Neural cell (in vitro differentiated cells): ENCODE measurements around the gene FAM111B.

Source experiments
- CTCF ChIP-seq: fragments of 450-650 bp; IDR thresholded peaks from 2 replicates; pipeline ENCODE4 v1.5.1; 2014; ENCODE audit warnings: antibody characterized with exemption, mild to moderate bottlenecking, moderate library complexity; ENCODE audit not compliant: poor library complexity, severe bottlenecking
- EP300 ChIP-seq: fragments of 450-650 bp; conservative IDR thresholded peaks from 2 replicates; pipeline ENCODE4 v1.6.1; 2014; ENCODE audit warnings: antibody characterized with exemption, mild to moderate bottlenecking, moderate library complexity; ENCODE audit not compliant: poor library complexity, severe bottlenecking
- EZH2 ChIP-seq: fragments of 200-600, 300-800 bp; shearing (Covaris generic), sonication (generic); IDR thresholded peaks from 2 replicates; pipeline ENCODE4 v1.6.1; 2014; ENCODE audit warnings: antibody characterized with exemption, low read length, borderline replicate concordance, mild to moderate bottlenecking; ENCODE audit not compliant: insufficient read depth, poor library complexity, severe bottlenecking
- POLR2AphosphoS5 ChIP-seq: IDR thresholded peaks from 2 replicates; pipeline ENCODE4 v1.6.1; 2012
- RAD21 ChIP-seq: fragments of 450-650 bp; conservative IDR thresholded peaks from 2 replicates; pipeline ENCODE4 v1.6.1; 2014; ENCODE audit warnings: antibody characterized with exemption, mild to moderate bottlenecking, moderate library complexity
- SMC3 ChIP-seq: fragments of 450-650 bp; conservative IDR thresholded peaks from 2 replicates; pipeline ENCODE4 v1.6.1; 2014; ENCODE audit warnings: antibody characterized with exemption, mild to moderate bottlenecking, moderate library complexity; ENCODE audit not compliant: poor library complexity

- TF ChIP-seq CTCF (no peak), POLR2AphosphoS5 (no peak), RAD21 (no peak), EP300 (no peak), SMC3 (no peak), EZH2 (no peak)
Measured at GRCh38 chr11:59119826-59120225, 12.8 kb downstream of the FAM111B start.
